Nephron (organoid): ENCODE data around the gene MAML3.

Experiments
- H3K27ac Mint-ChIP-seq, 3 experiments: 2 replicates each; pipeline ENCODE4 v1.8.0; 2020; ENCODE audit warnings: mixed read lengths in 3 of 3, mild to moderate bottlenecking in 2 of 3, moderate library complexity in 1 of 3
- H3K27me3 Mint-ChIP-seq: 2 replicates; pipeline ENCODE4 v1.8.0; 2021; ENCODE audit warnings: low read depth, mild to moderate bottlenecking, moderate library complexity, mixed read lengths
- H3K36me3 Mint-ChIP-seq: 2 replicates; pipeline ENCODE4 v1.8.0; 2020; ENCODE audit warnings: low read depth, mixed read lengths
- H3K4me1 Mint-ChIP-seq: 2 replicates; pipeline ENCODE4 v1.8.0; 2020; ENCODE audit warnings: mixed read lengths
- H3K4me3 Mint-ChIP-seq, 3 experiments: 2 replicates each; pipeline ENCODE4 v1.8.0; 2020; ENCODE audit warnings: mild to moderate bottlenecking in 3 of 3, mixed read lengths in 3 of 3, moderate library complexity in 2 of 3
- H3K9me3 Mint-ChIP-seq: 2 replicates; pipeline ENCODE4 v1.8.0; 2020; ENCODE audit warnings: mixed read lengths
- CTCF ChIP-seq, 3 experiments: fragments of 200-600 bp; sonication (generic); IDR thresholded peaks; one replicate each; pipeline ENCODE4 v1.5.0; 2021; ENCODE audit warnings: antibody characterized with exemption in 3 of 3; ENCODE audit not compliant: unreplicated experiment in 3 of 3

MAML3 gene

DNA sequence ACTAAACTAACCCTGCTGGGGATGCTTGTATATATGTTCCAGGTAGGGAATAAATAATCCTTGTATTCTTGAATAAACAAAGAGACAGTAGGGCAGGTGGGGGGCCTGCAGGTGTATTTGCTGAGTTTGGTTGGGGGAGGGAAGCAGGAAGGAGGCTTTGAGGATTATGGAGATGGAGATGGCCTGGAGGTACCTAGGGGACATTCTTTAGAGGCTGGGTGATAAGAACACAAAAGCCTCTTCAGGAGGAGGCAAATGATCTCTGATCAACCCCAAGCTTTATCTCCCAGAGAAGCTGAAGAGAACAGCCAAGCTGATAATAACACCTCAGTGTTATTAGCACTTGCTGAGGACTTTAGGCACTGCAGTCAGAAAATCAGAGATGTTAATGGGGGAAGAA is 300.7 kb downstream of the MAML3 start:
- Mint-ChIP-seq H3K27me3 (no peaks in the 10 kb centered on the region), H3K4me3 (no peak overlapping the region), H3K36me3 (no peaks in the 10 kb centered on the region), H3K9me3 (no peaks in the 10 kb centered on the region), H3K4me1 (peaks cover 29% of the 10 kb centered on the region), H3K27ac (no peak overlapping the region)
- TF ChIP-seq CTCF (IDR thresholded peaks at IDR 0.05; ENCODE audit: unreplicated experiment in 3 of 3), result no peak

- Mint-ChIP-seq H3K9me3 (no peaks in the 10 kb centered on the region), H3K4me3 (no peak overlapping the region), H3K27me3 (no peaks in the 10 kb centered on the region), H3K4me1 (peaks cover 25% of the 10 kb centered on the region), H3K36me3 (no peaks in the 10 kb centered on the region), H3K27ac (no peak overlapping the region)
- TF ChIP-seq CTCF (IDR thresholded peaks at IDR 0.05; ENCODE audit: unreplicated experiment in 3 of 3), result no peak
These were observed 301.2 kb downstream of the MAML3 start for GRCh38 chr4:139852612-139853269.

GRCh38 chr4:139851639-139852038 is 302.3 kb downstream of the MAML3 start:
- no peaks in the 10 kb centered on the region for H3K9me3 Mint-ChIP-seq
- H3K27me3 Mint-ChIP-seq, result no peaks in the 10 kb centered on the region
- no peak overlapping the region for H3K4me3 Mint-ChIP-seq
- H3K4me1 Mint-ChIP-seq, result peaks cover 18% of the 10 kb centered on the region
- peak overlapping the region in 1 of 3 experiments; percentile 6 for H3K27ac Mint-ChIP-seq
- TF ChIP-seq CTCF (IDR thresholded peaks at IDR 0.05; ENCODE audit: unreplicated experiment in 3 of 3), result no peak
- H3K36me3 Mint-ChIP-seq, result no peaks in the 10 kb centered on the region

GRCh38 chr4:139851133-139851532 is 302.9 kb downstream of the MAML3 start:
- H3K27ac Mint-ChIP-seq, result no peak overlapping the region
- no peak overlapping the region for H3K4me3 Mint-ChIP-seq
- H3K36me3 Mint-ChIP-seq, result no peaks in the 10 kb centered on the region
- no peak for TF ChIP-seq CTCF (IDR thresholded peaks at IDR 0.05; ENCODE audit: unreplicated experiment in 3 of 3)
- H3K4me1 Mint-ChIP-seq, result peaks cover 14% of the 10 kb centered on the region
- no peaks in the 10 kb centered on the region for H3K9me3 Mint-ChIP-seq
- H3K27me3 Mint-ChIP-seq, result no peaks in the 10 kb centered on the region

DNA sequence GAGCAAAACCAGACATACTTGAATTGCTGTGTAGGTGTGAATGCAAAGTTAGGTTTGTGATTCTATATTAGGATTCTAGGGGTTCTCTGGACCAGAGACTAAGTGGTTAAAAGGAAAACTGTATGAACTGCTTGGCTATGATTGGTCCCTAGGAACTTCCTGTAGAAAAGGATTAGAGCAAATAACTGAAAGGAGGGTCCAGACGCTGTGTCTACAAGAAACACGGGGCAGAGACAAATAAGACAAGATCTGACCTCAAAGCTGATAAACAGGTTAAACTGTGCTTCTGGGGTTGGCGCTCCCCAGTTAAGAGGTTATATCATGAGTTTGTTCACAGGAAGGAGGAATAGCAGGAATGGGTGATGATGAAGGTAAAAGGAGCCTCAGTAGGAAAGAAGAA is 304.8 kb downstream of the MAML3 start:
- Mint-ChIP-seq H3K27me3 (no peaks in the 10 kb centered on the region), H3K9me3 (no peaks in the 10 kb centered on the region), H3K4me1 (peaks cover 12% of the 10 kb centered on the region), H3K4me3 (peak overlapping the region; percentile 47 to 79 (median 76)), H3K36me3 (no peaks in the 10 kb centered on the region), H3K27ac (peak overlapping the region; percentile 60 to 81 (median 73))
- TF ChIP-seq CTCF (IDR thresholded peaks at IDR 0.05; ENCODE audit: unreplicated experiment in 3 of 3), result no peak

DNA sequence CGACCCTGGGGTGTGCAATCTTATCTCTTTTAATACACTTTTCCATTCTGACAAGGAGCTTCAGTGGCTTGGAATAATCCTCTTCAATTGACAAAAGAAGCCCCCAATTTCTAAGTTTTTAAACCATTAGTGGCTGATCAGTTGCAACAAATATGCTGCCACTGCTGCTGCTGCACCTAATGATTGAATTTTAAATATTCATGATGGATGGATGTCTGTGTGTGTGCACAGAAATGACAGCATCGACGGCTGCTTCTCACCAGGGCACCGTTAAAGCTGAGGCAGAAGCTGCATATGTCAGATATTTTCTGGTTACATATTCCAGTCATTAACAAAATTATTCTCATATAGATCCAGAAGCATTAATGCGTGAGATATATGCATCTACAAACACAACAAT is 306.0 kb downstream of the MAML3 start:
- no peak overlapping the region for H3K27ac Mint-ChIP-seq
- no peaks in the 10 kb centered on the region for H3K27me3 Mint-ChIP-seq
- peaks cover 12% of the 10 kb centered on the region for H3K4me1 Mint-ChIP-seq
- no peak overlapping the region for H3K4me3 Mint-ChIP-seq
- H3K9me3 Mint-ChIP-seq, result no peaks in the 10 kb centered on the region
- no peaks in the 10 kb centered on the region for H3K36me3 Mint-ChIP-seq
- no peak for TF ChIP-seq CTCF (IDR thresholded peaks at IDR 0.05; ENCODE audit: unreplicated experiment in 3 of 3)
